Kasumi-1 (cell line): ENCODE results near the gene HDHD5.

Source experiments
- DNase-seq, 2 experiments: peaks; one replicate each; lab custom pipeline; 2025; lab: John Stamatoyannopoulos, UW

Gene HDHD5

DNA sequence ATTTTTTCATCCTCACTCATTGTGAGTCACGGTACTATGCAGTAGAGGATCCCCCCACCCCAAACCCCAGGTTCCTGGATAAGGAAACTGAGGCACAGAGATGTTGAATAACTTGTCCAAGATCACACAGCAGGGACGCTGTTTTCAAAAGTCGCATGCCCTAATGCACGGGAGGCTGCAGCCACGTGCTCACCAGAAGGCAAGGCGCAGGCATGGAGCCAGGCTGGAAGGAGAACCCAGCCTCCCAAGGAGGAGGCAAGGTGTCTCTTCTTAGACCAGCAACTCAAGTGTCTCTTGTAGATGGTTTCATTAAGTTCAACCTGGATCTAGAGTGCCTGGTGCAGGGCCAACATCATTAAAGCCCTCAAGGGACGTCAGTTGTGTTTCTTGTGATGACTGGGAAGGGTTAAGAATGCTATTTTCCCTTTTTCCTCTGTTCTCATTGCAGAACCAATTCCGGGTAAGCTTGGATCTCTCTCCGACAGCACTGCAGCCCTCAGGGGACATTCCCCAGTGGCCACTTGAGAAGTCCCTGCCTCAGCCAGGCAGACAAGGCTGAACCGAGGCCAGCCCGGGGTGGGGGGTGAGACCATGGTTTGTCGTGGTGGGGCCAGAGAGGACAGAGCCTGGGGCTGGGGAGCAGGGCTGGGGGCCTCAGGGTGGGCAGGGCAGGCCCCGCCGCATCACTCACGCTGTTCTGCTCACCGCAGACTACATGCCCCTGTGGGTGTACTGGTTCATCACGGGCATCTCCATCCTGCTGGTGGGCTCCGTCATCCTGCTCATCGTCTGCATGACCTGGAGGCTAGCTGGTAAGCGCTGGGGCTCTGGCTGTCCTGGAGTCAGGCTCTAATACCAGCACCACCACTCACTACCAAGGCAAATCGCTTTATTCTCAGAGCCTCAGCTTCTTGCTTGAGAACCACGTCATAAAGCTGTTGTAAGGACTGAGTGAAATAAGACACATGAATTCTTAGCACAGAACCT lies 53.6 kb downstream of the HDHD5 start:
- DNase-seq = no peak

DNA sequence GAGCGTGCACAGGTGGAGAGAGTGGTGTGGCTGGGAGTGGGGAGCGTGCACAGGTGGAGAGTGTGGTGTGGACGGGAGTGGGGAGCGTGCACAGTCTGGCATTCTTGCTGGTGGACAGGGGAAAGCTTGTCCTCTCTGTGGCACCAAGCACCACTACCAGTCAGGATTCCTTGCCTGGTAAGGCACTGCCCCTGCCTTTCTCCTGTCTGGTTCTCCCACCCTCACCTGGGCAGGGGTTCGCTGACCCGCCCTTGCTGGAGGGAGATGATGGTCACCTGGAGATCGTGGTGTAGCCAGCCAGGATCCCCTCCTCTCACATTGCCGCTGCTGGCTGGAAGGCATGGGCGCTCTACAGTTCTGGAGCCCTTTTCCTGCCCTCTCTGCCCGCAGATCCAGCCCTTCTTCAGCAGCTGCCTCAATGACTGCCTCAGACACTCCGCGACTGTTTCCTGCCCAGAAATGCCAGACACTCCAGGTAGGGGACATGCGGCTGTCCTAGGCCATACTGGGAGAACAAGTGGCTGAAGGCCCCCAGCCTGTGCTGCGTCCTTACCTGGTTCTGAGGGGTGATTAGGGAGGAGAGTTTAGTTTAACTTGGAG lies 54.6 kb downstream of the HDHD5 start:
- DNase-seq = no peak

DNA sequence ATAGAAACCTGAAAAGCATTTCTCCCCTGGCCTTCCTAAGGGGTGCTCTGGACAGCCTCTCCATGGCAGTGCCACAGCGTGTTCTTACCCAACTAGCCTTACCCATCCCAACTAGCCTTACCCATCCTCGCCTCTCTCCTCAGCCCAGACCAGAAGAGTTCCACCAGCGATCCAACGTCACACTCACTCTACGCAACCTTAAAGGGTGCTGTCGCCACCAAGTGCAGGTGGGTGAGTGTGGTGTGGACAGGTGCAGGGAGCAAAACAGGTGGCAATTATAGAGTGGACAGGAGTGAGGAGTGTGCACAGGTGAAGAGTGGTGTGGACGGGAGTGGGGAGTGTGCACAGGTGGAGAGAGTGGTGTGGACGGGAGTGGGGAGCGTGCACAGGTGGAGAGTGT lies 55.7 kb downstream of the HDHD5 start:
- DNase-seq = no peak

DNA sequence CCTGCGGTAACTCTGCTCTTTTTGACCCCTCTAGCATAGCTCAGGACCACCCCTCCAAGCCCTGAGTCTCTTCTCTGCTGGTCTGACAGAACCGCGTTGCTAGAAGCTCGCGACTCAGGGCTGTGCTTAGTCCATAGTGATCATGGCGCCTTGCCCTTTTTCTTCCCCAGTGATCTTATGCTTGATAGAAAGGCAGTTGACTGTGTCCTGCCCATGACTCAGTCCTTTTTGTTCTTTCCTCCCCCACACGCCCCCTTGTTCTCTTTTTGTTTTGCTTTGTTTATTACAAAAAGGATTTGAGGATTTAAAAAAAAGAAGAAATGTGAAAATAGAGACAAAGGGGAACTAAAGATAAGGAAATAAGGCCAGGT lies 56.8 kb downstream of the HDHD5 start:
- peak in 1 of 2 experiments; percentile 37 for DNase-seq

DNA sequence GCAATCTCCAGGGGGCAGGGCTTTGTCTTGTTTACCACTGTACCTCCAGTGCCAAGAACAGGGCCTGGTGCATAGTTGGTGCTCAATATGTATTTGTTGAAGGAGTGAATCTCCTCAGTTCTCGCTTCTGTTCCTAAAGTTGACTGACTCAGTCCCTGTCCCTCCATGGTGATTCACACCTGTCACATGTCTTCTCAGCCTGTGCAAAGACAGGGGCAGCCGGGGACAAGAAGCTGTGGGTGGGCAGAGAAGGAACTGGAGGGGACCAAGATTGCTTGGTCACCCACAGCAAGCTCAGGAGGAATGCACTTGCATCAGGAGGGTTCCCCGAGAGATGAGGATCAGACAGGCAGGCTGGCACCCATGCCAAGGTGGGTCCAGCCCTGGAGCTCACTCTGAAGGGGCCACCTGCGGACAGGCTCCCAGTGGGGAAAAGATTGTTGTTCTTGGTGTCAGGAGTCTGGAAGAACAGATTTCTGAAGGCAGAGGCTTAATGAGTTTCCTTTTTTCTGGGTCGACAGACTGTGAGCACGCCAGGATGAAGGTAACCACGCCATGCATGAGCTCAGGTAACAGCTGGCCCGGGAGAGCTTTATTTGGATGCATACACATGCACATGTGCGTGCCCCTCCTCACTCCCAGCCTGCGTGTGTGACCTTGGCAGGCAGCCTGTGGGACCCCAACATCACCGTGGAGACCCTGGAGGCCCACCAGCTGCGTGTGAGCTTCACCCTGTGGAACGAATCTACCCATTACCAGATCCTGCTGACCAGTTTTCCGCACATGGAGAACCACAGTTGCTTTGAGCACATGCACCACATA lies 57.4 kb downstream of the HDHD5 start:
- no peak for DNase-seq

DNA sequence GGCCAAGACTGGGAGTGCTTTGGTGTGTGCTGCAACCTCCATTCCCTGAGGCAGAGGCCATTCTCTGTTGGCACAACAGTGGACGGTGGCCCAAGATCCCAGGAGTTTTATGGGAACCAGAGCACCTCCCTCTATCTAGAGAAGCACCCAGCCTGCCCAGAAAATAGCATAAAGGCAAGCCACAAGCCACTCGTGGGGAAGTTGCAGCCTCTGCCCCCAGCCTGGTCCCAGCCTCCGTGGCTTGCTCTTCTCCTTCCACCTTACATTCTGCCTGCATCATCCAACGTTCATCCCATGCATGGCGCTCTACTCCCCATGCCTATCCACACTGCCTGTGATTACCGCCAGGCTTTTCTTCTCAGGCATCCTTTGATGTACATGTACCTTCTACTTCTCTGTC lies 58.5 kb downstream of the HDHD5 start:
- no peak for DNase-seq

DNA sequence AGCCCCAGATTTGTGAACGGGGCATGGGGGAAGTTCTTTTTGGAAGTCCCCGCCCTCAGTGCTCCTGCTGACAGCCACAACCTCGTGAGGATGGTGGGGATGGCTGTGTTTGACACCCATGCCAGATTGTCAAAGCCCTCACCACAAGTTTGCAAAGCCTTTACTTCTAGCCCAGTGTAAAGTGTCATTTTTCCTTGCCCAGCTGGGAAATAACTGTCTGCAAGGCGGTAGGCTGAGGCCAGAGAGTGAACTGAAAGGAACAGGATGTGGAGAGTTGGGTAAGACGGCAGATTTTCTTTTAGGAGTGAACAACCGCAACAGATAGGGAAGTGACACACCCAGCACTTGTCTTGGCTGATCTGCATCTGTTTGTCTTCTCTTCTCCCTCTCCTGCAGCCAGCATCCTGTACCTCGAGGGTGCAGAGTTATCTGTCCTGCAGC lies 60.7 kb downstream of the HDHD5 start:
- peak; percentile 99 for DNase-seq

DNA sequence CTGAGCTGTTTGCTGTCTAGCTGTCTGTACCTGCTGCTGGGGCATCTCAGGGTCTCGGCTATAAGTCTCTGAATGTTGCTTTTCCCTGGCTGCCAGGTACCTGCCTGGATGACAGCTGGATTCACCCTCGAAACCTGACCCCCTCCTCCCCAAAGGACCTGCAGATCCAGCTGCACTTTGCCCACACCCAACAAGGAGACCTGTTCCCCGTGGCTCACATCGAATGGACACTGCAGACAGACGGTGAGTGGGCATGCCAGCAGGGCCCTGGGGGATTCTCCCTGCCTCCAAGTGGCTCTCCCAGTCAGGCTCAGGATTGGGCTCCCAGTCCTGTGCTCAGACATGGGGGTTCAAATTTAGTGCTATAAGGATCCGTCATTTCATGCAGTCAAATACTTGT lies 61.4 kb downstream of the HDHD5 start:
- no peak for DNase-seq

DNA sequence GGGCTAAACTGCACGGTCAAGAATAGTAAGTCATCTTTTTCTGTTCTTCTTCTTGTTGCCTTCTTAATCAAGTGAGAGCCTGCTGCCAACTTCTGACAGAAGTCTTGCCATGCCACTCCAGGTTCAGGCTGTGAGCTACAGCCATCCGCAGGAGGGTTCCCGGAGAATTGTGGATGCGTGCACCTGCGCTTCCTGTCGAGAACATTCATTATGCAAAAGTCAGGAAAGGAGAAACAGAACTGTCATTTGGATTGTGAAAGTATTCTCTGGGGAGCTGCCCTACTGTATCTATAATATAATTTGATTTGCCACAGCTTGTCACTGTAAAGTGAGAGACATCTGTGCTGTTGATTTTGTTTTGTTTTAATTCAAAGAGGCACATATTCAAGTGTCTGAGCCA lies 62.0 kb downstream of the HDHD5 start:
- DNase-seq = no peak

DNA sequence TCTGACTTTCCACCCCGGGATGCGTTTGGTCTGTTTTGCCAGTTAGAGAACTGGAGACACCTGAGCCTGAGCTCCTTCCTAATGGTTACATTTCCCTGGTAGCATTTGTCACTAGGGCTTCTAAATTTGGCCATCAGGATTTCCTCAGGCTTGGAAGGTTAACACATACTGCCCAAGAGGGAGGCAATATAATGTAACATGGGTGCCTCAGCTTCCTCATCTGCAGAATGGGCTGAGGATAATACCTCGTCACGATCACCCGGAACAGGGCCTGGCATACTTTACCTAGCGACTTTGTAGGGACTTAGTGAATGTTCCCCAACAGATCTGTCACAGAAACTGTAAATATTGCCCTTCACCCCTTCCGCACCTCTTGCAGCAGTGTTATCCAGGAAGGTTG lies 63.0 kb downstream of the HDHD5 start:
- no peak for DNase-seq

DNA sequence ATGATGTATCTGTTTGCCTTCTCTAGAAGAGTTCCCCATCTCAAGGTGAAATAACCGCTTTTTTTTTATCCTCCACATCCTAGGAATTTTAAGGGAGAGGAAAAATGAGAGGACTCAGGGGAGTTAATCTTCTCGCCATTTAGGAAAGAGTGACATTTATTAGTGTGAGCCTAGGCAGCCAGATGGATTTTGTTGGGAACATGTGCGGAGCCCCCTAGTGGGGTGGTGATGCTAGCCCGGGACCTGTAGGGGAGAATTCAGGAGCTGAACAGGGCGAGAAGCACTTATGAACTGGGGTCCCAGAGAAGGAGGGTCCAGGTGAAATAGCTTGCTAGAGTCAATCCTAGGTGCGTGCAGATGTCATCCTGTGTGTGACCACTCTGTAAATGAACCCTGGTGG lies 63.5 kb downstream of the HDHD5 start:
- DNase-seq = peak; percentile 7 to 36

DNA sequence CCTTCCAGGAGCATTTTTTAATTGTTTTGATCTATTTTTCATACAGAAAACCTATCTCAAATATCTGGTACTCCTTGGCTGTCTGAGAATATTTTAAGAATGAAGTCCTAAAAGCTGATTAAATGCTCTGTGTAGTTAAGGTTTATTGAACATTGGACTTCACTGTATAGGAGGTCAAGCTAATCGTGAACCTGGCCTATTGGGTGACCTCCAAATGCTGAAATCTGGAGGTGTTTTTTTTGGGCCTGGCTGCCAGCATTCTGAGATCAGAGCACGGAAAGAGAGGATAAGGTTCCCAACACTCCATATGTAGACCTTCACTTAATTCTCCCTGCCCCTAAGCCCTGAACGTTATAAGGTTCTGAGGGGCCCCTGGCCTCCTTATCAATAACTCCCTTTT lies 66.0 kb downstream of the HDHD5 start:
- no peak for DNase-seq

DNA sequence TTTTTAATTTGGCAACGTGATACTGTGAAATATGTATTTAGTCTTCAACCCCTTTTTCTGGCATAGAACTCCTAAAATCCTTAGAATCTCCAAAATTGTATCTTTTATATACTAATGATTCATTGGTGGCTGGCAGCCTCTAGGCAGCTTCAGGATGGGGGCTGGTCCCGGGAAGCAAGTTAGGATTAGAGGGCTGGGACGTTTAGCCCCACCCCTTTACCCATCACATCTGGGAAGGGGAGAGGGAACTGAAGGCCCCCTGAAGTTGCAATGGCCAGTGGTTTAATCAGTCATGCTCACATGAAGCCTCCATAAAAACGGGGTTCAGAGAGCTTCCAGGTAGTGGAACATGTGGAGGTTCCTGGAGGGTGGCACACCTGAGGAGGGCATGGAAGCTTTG lies 67.2 kb downstream of the HDHD5 start:
- DNase-seq = no peak

DNA sequence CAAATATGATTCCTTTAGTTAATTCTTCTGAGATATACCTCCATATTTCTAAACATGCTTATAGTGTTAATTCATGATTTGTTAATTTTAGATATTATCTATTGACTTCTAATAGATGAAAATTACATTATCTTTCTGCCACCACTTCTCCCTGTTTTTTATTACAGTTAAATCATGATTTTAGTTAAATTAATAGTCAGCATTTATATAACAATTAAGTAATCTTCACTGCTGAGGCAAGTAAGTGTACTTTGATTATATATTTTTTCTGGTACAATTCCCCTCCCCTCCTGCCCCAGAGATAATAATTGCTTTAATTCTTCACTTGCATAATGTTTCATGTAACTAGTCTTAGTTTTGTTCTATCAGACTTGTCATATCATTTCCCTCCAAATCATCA lies 68.5 kb downstream of the HDHD5 start:
- DNase-seq = no peak
